Neural progenitor cell (in vitro differentiated cells): Measurements from ENCODE around the gene SLC16A13. TPM values are rescaled to one million over a fixed set of nuclear protein-coding genes. Genes with fewer than 3 reads are reported as not detected.
"Not testable (repeated sequence)": the region's sequence is repeated elsewhere in the genome, so short reads cannot be mapped to it uniquely, and the experiment has no call there.

ENCODE experiments used
- DNase-seq: peaks from one replicate; pipeline ENCODE4 v3.0.0-alpha.2; 2016; ENCODE audit warnings: low spot score
- H2AFZ ChIP-seq: fragments of 200-600 bp; sonication (generic); replicated peaks from 2 replicates; pipeline ENCODE4 v1.6.1; 2016; ENCODE audit warnings: antibody characterized with exemption
- H3F3A ChIP-seq: fragments of 200-600 bp; sonication (generic); 2 replicates; pipeline ENCODE4 v1.6.1; 2016; ENCODE audit warnings: antibody characterized with exemption, low read depth
- H3K27ac ChIP-seq: fragments of 200-600 bp; sonication (generic); 2 replicates; pipeline ENCODE4 v1.5.1; 2016; ENCODE audit warnings: mild to moderate bottlenecking
- H3K27me3 ChIP-seq: fragments of 200-600 bp; sonication (generic); 2 replicates; pipeline ENCODE4 v1.6.1; 2016; ENCODE audit warnings: mild to moderate bottlenecking, moderate library complexity
- H3K36me3 ChIP-seq: fragments of 200-600 bp; sonication (generic); 2 replicates; pipeline ENCODE4 v1.5.1; 2016
- H3K4me1 ChIP-seq: fragments of 200-600 bp; sonication (generic); 2 replicates; pipeline ENCODE4 v1.6.1; 2016; ENCODE audit warnings: mixed run types
- H3K4me2 ChIP-seq: fragments of 200-600 bp; sonication (generic); 2 replicates; pipeline ENCODE4 v1.6.1; 2016
- H3K4me3 ChIP-seq: fragments of 200-600 bp; sonication (generic); 2 replicates; pipeline ENCODE4 v1.5.1; 2016
- H3K79me2 ChIP-seq: fragments of 200-600 bp; sonication (generic); 2 replicates; pipeline ENCODE4 v1.6.1; 2016; ENCODE audit warnings: low read depth
- H3K9ac ChIP-seq: fragments of 200-600 bp; sonication (generic); 2 replicates; pipeline ENCODE4 v1.6.1; 2016
- H3K9me3 ChIP-seq: fragments of 200-600 bp; sonication (generic); 2 replicates; pipeline ENCODE4 v1.5.1; 2016; ENCODE audit warnings: low read depth
- H4K20me1 ChIP-seq: fragments of 200-600 bp; sonication (generic); 2 replicates; pipeline ENCODE4 v1.6.1; 2016; ENCODE audit warnings: low read depth
- H3K27ac Mint-ChIP-seq: 3 replicates; pipeline ENCODE4 v1.8.0; 2021; ENCODE audit warnings: mixed read lengths
- H3K27me3 Mint-ChIP-seq: 2 replicates; pipeline ENCODE4 v1.8.0; 2022; ENCODE audit warnings: low read depth, mild to moderate bottlenecking, inconsistent platforms, moderate library complexity, mixed read lengths; ENCODE audit not compliant: insufficient read depth
- H3K36me3 Mint-ChIP-seq: 3 replicates; pipeline ENCODE4 v1.8.0; 2021; ENCODE audit warnings: mixed read lengths
- H3K4me1 Mint-ChIP-seq: 3 replicates; pipeline ENCODE4 v1.8.0; 2021; ENCODE audit warnings: mixed read lengths
- H3K4me3 Mint-ChIP-seq: 3 replicates; pipeline ENCODE4 v1.8.0; 2021; ENCODE audit warnings: mild to moderate bottlenecking, moderate library complexity, mixed read lengths
- H3K9me3 Mint-ChIP-seq: 3 replicates; pipeline ENCODE4 v1.8.0; 2020; ENCODE audit warnings: mixed read lengths
- CTCF ChIP-seq: fragments of 200-600 bp; sonication (generic); IDR thresholded peaks from 2 replicates; pipeline ENCODE4 v1.5.1; 2017; ENCODE audit warnings: antibody characterized with exemption, mild to moderate bottlenecking
- EZH2 ChIP-seq: fragments of 200-600 bp; sonication (generic); IDR thresholded peaks from 2 replicates; pipeline ENCODE4 v1.6.1; 2017; ENCODE audit warnings: antibody characterized with exemption, mild to moderate bottlenecking, moderate library complexity
- EZH2phosphoT487 ChIP-seq: fragments of 200-600 bp; sonication (generic); IDR thresholded peaks from 2 replicates; pipeline ENCODE4 v1.6.1; 2017; ENCODE audit warnings: antibody characterized with exemption
- total RNA-seq: library from RNA; depleted of rRNA; stranded (reverse); fragments of >200 nt; gene quantifications from 2 replicates; pipeline ENCODE4 v1.2.3, GENCODE V29; 2015; ENCODE audit warnings: low replicate concordance

SLC16A13 gene
- total RNA-seq, 1 donor from 2014 or later: not detected

DNA sequence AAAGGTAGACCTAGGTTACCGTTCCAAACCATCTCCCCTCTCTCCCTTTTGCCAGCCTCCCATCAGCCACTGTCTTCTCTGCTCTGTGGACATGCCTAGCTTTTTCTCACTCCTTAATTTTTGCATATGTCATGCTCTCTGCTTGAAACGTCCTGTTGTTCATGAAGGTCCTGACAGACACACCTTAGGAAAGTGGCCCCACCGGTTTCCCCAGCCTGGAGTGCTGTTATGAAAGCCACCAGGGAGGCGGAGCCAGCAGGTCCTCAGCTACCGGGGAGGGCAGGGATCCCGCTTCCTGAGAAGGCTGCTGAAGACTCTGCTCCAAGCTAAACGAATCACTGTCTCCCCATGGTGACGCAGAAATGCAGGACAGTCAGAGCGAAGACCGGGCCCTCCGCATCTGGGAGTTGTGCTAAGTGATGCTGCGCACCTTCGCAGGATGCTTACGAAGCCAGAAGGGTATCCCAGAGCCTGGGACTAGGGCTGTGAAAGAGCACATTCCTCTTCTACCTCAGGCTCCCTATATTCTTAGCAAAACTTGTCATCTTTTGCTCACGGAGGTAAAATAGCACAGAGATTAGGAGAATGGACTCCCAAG lies 10.4 kb downstream of the SLC16A13 start:
- H3K4me1 ChIP-seq: peaks cover 31% of the 10 kb centered on the region
- peaks cover 25% of the 10 kb centered on the region for H4K20me1 ChIP-seq
- no peaks in the 10 kb centered on the region for H3K36me3 ChIP-seq
- H2AFZ ChIP-seq: peak overlapping the region; percentile 80
- H3K9me3 Mint-ChIP-seq: no peaks in the 10 kb centered on the region
- H3K4me3 Mint-ChIP-seq: peak overlapping the region; percentile 82
- peaks cover 33% of the 10 kb centered on the region for H3K27me3 Mint-ChIP-seq
- H3K27me3 ChIP-seq: peaks cover 69% of the 10 kb centered on the region
- peak overlapping the region; percentile 91 for H3K4me2 ChIP-seq
- H3K4me1 Mint-ChIP-seq: peaks cover 39% of the 10 kb centered on the region
- H3K79me2 ChIP-seq: no peaks in the 10 kb centered on the region
- DNase-seq: peak; percentile 54
- H3K4me3 ChIP-seq: peak overlapping the region; percentile 50
- H3K27ac ChIP-seq: no peak overlapping the region
- H3K9ac ChIP-seq: no peak overlapping the region
- H3K27ac Mint-ChIP-seq: no peak overlapping the region
- peaks cover 24% of the 10 kb centered on the region for H3F3A ChIP-seq
- TF ChIP-seq EZH2 (peak; percentile 20), EZH2phosphoT487 (no peak), CTCF (no peak)
- H3K9me3 ChIP-seq: no peaks in the 10 kb centered on the region
- H3K36me3 Mint-ChIP-seq: no peaks in the 10 kb centered on the region

GRCh38 chr17:7046725-7047397 lies 11.0 kb downstream of the SLC16A13 start:
- peak overlapping the region; percentile 80 for H2AFZ ChIP-seq

GRCh38 chr17:7047566-7047965 lies 11.8 kb downstream of the SLC16A13 start:
- H3K9me3 Mint-ChIP-seq: no peaks in the 10 kb centered on the region
- Histone ChIP-seq H3K4me2 (no peak overlapping the region), H3F3A (peaks cover 15% of the 10 kb centered on the region), H2AFZ (no peak overlapping the region), H3K27me3 (peaks cover 56% of the 10 kb centered on the region), H3K27ac (no peak overlapping the region), H3K9me3 (no peaks in the 10 kb centered on the region), H3K4me3 (no peak overlapping the region), H3K4me1 (peaks cover 21% of the 10 kb centered on the region), H3K36me3 (no peaks in the 10 kb centered on the region), H3K9ac (no peak overlapping the region), H3K79me2 (no peaks in the 10 kb centered on the region), H4K20me1 (peaks cover 13% of the 10 kb centered on the region)
- H3K4me3 Mint-ChIP-seq: no peak overlapping the region
- no peak overlapping the region for H3K27ac Mint-ChIP-seq
- DNase-seq: no peak
- no peaks in the 10 kb centered on the region for H3K36me3 Mint-ChIP-seq
- H3K27me3 Mint-ChIP-seq: peaks cover 33% of the 10 kb centered on the region
- TF ChIP-seq CTCF (no peak), EZH2phosphoT487 (no peak), EZH2 (no peak)
- peaks cover 31% of the 10 kb centered on the region for H3K4me1 Mint-ChIP-seq

More at GRCh38 chr17:7046725-7047397, 11.0 kb downstream of the SLC16A13 start:
- Histone ChIP-seq H3K4me3 (peak overlapping the region; percentile 50), H3K4me2 (peak overlapping the region; percentile 91), H3K27me3 (peaks cover 63% of the 10 kb centered on the region), H3F3A (peaks cover 17% of the 10 kb centered on the region), H4K20me1 (peaks cover 19% of the 10 kb centered on the region), H3K4me1 (peaks cover 27% of the 10 kb centered on the region)
- H3K9ac ChIP-seq, H3K9me3 ChIP-seq, H3K79me2 ChIP-seq, H3K36me3 ChIP-seq, H3K9me3 Mint-ChIP-seq, H3K36me3 Mint-ChIP-seq, H3K27ac ChIP-seq: not testable (repeated sequence)
- Mint-ChIP-seq H3K27ac (peak overlapping the region; percentile 10), H3K4me3 (peak overlapping the region; percentile 82), H3K4me1 (peaks cover 33% of the 10 kb centered on the region), H3K27me3 (peaks cover 33% of the 10 kb centered on the region)
- DNase-seq: peak; percentile 60

GRCh38 chr17:7048968-7049367 lies 13.2 kb downstream of the SLC16A13 start:
- H3K9me3 ChIP-seq: no peaks in the 10 kb centered on the region
- DNase-seq: no peak
- peaks cover 2% of the 10 kb centered on the region for H4K20me1 ChIP-seq
- no peak overlapping the region for H3K4me3 ChIP-seq
- peaks cover 28% of the 10 kb centered on the region for H3K27me3 Mint-ChIP-seq
- H3K4me1 ChIP-seq: peaks cover 12% of the 10 kb centered on the region
- H3K9ac ChIP-seq: no peak overlapping the region
- no peaks in the 10 kb centered on the region for H3K9me3 Mint-ChIP-seq
- no peak overlapping the region for H3K27ac Mint-ChIP-seq
- no peak overlapping the region for H3K27ac ChIP-seq
- H2AFZ ChIP-seq: no peak overlapping the region
- no peaks in the 10 kb centered on the region for H3K36me3 Mint-ChIP-seq
- peaks cover 34% of the 10 kb centered on the region for H3K4me1 Mint-ChIP-seq
- TF ChIP-seq EZH2: no peak
- no peak for TF ChIP-seq EZH2phosphoT487
- TF ChIP-seq CTCF: no peak
- peaks cover 7% of the 10 kb centered on the region for H3F3A ChIP-seq
- no peaks in the 10 kb centered on the region for H3K36me3 ChIP-seq
- no peak overlapping the region for H3K4me3 Mint-ChIP-seq
- peaks cover 41% of the 10 kb centered on the region for H3K27me3 ChIP-seq
- H3K79me2 ChIP-seq: no peaks in the 10 kb centered on the region
- H3K4me2 ChIP-seq: no peak overlapping the region

DNA sequence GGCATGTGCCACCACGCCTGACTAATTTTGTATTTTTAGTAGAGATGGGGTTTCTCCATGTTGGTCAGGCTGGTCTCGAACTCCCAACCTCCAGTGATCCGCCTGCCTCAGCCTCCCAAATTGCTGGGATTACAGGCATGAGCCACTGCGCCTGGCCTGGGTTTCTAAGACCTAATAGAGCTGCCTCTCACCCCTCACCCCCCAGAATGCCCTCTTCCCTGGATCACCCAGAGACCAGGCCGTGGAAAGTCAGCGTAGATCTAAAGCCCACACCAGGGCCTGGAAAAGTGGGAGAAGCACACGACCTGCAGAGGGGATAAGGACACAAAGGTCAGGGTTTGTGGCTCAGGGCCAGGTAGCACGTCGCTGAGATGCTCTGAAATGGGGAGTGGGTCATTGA lies 14.8 kb downstream of the SLC16A13 start:
- not testable (repeated sequence) for H3F3A ChIP-seq, H4K20me1 ChIP-seq, H3K36me3 ChIP-seq, H2AFZ ChIP-seq, H3K9me3 Mint-ChIP-seq, H3K9ac ChIP-seq, H3K27ac Mint-ChIP-seq, H3K27ac ChIP-seq, H3K79me2 ChIP-seq, H3K4me2 ChIP-seq, DNase-seq, H3K9me3 ChIP-seq, H3K36me3 Mint-ChIP-seq, H3K4me3 ChIP-seq, H3K4me3 Mint-ChIP-seq
- Histone ChIP-seq H3K27me3 (peaks cover 25% of the 10 kb centered on the region), H3K4me1 (peaks cover 11% of the 10 kb centered on the region)
- Mint-ChIP-seq H3K27me3 (peaks cover 16% of the 10 kb centered on the region), H3K4me1 (peaks cover 36% of the 10 kb centered on the region)
